GM04503 (cell line): ENCODE data around the gene CCPG1.

Experiments
- DNase-seq: peaks from one replicate; pipeline ENCODE4 v3.0.0-alpha.2; 2012; ENCODE audit warnings: low read depth

The CCPG1 gene

GRCh38 chr15:55318588-55319494 is 89.3 kb downstream of the CCPG1 start, which contains the start of the genes PIGB and PIGBOS1:
PIGB (plus strand) TSS chr15:55319222; CDS start chr15:55319251, 29 bp downstream.
PIGBOS1 (minus strand) TSS chr15:55319123; CDS start chr15:55317792, 1,331 bp downstream.
- peak; percentile 54 for DNase-seq
